Ectodermal cell (in vitro differentiated cells): ENCODE measurements around the gene ATG16L2.
"Not testable (repeated sequence)": the region's sequence is repeated elsewhere in the genome, so short reads cannot be mapped to it uniquely, and the experiment has no call there.

Experiments used
- H3K27ac ChIP-seq: 2 replicates; pipeline ENCODE4 v1.7.0; 2013; ENCODE audit warnings: mild to moderate bottlenecking, low read depth, low read length; ENCODE audit not compliant: insufficient read depth, poor library complexity, severe bottlenecking
- H3K27me3 ChIP-seq: 2 replicates; pipeline ENCODE4 v1.7.0; 2013; ENCODE audit warnings: mild to moderate bottlenecking, low read length; ENCODE audit not compliant: insufficient read depth, control insufficient read depth, poor library complexity, severe bottlenecking
- H3K36me3 ChIP-seq: one replicate; pipeline ENCODE4 v1.7.0; 2013; ENCODE audit warnings: low read length; ENCODE audit not compliant: control insufficient read depth, insufficient read depth
- H3K4me1 ChIP-seq: one replicate; pipeline ENCODE4 v1.7.0; 2013; ENCODE audit warnings: low read length; ENCODE audit not compliant: control insufficient read depth, insufficient read depth
- H3K4me3 ChIP-seq: 2 replicates; pipeline ENCODE4 v1.7.0; 2013; ENCODE audit warnings: low read depth, low read length, control low read depth; ENCODE audit not compliant: insufficient read depth
- H3K9me3 ChIP-seq: 2 replicates; pipeline ENCODE4 v1.7.0; 2013; ENCODE audit warnings: mild to moderate bottlenecking, low read length, moderate library complexity; ENCODE audit not compliant: control insufficient read depth
- WGBS, 2 experiments: methylation state at CpG; one replicate each; pipeline ENCODE4 v1.1.7; 2013; ENCODE audit warnings: missing lambda C conversion rate in 2 of 2; 5-methylcytosine and 5-hydroxymethylcytosine counted together

The ATG16L2 gene

DNA sequence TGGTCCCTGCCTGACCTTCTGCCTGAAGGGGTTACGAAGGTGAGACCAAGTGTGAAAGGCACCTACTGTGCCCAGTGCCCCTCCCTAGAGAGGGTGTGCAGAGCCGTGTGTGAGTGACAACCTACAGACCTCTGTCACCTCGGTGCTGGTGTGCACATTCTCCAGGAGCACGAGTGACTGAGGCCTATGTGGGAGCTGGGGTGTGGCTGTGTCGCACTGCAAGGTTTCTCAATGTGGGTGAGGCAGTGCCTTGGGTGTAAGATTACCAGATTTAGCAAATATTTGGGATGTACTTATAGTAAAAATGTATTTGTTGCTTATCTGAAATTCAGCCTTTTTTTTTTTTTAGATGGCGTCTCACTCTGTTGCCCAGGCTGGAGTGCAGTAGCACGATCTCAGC, 26.0 kb upstream of the ATG16L2 start:
- whole genome bisulfite sequencing, 2 experiments: 88 to 91% methylated on average over 7 of the region's 7 CpGs
- Histone ChIP-seq H3K9me3 (no peaks in the 10 kb centered on the region), H3K27ac (no peak overlapping the region), H3K4me3 (no peak overlapping the region), H3K4me1 (peaks cover 16% of the 10 kb centered on the region), H3K36me3 (no peaks in the 10 kb centered on the region), H3K27me3 (no peaks in the 10 kb centered on the region)

DNA sequence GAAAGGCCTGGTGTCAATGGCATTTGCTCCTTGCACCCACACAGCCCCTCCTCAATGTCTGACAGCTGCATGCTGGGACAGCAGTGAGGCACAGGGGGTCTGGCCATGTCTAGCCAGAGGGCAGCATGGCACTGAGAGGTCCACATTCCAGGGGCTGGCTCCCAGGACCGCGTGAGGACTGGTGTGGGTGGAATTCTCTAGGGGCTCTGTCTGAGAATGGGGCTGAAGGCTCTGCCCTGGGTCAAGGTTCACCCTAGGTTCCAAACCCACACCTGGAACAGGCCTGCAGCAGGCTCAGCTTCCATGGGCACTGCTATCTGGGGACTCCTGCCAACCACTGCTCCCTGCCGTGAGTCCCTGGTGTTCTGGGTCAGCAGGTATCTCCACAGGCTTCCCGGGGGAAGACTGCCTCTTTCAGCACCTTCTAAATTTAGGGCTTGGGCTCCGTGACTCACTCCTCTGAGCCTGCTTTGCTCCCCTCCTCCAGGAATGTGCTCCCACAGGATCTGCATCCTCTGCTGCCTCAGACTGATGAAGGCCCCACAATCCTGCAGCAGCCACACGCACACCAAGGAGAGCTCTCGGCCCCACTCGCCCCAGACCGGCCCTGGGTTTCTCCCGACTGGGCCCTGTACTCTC, 24.6 kb upstream of the ATG16L2 start:
- Histone ChIP-seq H3K9me3 (no peaks in the 10 kb centered on the region), H3K4me3 (no peak overlapping the region), H3K27ac (no peak overlapping the region), H3K27me3 (no peaks in the 10 kb centered on the region), H3K4me1 (peaks cover 16% of the 10 kb centered on the region), H3K36me3 (no peaks in the 10 kb centered on the region)
- WGBS, 2 experiments: 86 to 87% methylated on average over 10 of the region's 10 CpGs

DNA sequence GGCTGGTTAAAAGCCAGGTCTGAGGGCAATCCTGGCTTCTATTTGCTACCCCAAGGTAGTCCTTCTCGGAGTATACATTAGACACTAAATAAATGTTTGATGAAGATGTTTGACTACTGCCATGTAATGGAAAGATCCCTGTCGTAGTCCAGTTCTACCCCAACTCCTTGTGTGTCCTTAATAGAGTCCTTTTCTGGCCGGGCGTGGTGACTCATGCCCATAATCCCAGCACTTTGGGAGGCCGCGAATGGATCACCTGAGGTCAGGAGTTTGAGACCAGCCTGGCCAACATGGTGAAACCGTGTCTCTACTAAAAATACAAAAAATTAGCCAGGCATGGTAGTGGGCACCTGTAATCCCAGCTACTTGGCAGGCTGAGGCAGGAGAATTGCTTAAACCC, 23.0 kb upstream of the ATG16L2 start:
- not testable (repeated sequence) for H3K4me3 ChIP-seq, H3K27ac ChIP-seq, H3K36me3 ChIP-seq, H3K27me3 ChIP-seq, H3K9me3 ChIP-seq
- WGBS, 2 experiments: 88 to 92% methylated on average over 7 of the region's 7 CpGs
- peaks cover 16% of the 10 kb centered on the region for H3K4me1 ChIP-seq

DNA sequence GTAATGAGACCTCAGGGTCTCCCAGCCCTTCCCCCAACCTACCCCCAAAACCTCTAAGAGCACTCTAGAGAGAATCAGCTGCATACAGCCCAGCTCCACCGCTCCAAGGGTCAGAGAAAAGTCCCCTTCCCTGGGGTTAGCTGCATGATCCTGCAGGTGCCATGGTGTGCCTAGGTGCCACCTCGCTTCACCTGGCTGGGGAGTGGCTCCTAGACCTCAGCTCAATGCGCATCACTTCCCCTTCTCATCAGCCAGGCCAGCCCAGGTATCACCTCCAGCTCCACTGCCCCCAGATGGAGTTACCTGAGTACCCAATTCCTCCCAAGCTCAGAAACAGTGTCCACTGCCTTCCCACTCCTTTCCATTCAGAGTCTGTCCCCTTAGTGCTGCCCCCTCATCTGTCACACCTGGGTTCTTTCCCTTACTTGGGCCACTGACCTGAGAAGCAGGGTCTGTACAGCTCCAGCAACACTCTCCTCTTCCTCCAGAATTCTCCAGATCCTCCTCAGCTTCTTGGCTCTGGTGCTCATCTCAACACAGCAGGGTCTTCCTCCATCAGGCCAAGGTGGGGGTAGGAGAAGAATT, 21.7 kb upstream of the ATG16L2 start:
- no peak overlapping the region for H3K27ac ChIP-seq
- WGBS, 2 experiments: 93 to 97% methylated on average over 3 of the region's 3 CpGs
- no peak overlapping the region for H3K4me3 ChIP-seq

DNA sequence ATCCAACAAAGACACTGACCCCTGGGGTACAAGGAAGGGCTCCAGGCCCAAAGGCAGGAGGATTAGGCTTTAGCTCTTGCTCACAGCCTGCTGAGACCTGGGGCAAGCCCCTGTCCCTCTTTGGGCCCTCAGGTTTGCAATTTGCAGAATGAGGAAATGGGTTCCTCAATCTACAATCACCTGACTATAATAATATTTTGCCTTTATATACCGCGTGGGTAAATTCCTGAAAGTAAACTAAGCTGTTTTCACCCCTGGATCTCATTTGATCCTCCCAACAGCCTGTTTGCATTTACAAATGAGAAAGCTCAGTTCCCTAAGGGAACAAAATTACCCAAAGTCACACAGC, 21.2 kb upstream of the ATG16L2 start:
- H3K4me1 ChIP-seq: peaks cover 8% of the 10 kb centered on the region
- H3K27me3 ChIP-seq: no peaks in the 10 kb centered on the region
- peak overlapping the region; percentile 89 for H3K27ac ChIP-seq
- peak overlapping the region; percentile 87 for H3K4me3 ChIP-seq
- no peaks in the 10 kb centered on the region for H3K9me3 ChIP-seq
- H3K36me3 ChIP-seq: no peaks in the 10 kb centered on the region
- 85 to 98% methylated on average over 2 of the region's 2 CpGs for WGBS, 2 experiments

More for the DNA sequence above, 21.7 kb upstream of the ATG16L2 start:
- Histone ChIP-seq H3K27me3 (no peaks in the 10 kb centered on the region), H3K9me3 (no peaks in the 10 kb centered on the region), H3K36me3 (no peaks in the 10 kb centered on the region), H3K4me1 (peaks cover 9% of the 10 kb centered on the region)

DNA sequence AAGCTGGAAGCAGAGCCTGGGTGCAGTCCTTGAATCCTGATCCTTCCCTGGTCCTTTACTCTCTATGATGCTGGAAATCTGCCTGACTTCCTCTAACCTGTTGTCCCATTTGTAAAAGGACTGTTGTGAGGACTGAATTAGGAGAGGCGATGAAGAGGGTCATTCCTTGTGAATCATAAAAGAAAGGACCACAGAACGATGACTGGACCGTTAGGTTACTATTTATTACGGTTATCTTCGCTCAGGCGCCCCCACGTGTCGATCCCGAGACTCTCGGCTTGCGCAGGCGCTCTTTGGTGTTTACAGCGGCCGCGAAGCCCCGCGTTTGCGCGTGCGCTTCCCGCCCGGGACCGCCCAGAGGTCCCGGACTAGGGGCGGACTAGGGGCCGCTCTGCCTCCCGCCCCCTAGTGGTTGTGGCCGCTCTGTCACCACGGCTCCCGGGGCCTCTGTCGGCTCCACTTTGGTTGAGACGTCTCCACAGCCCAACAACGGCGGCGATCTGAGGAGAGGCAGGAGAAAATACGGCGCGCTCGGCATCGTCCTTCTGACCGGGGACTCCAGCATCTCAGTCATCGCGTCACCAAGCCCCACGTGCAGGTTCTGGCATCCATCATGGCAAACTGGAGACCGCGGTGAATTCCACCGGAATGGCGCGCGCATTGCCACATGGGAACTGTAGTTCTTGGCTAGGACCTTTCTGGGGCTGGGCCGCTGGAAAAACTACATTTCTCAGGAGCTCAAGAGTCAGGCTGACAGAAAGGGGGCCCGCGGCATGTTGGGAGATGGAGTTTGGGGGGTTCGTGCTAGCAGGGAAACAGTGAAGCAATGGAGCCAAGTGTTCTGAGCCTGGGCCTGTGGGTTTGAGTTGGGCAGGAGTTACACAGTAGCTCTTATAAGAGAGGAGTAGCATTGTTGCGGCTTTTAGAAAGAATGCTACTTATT, 20.5 kb upstream of the ATG16L2 start, which contains the start of gene STARD10:
STARD10 (minus strand) TSS at position 623 of the 943 bp plus-strand sequence. CDS start 12,866 bp downstream, outside the sequence.
- WGBS, 2 experiments: 2% methylated on average over 55 of the region's 55 CpGs
- Histone ChIP-seq H3K27ac (peak within 1 kb of the TSS; percentile 89), H3K36me3 (no peaks in the 10 kb centered on the region), H3K4me3 (peak within 1 kb of the TSS; percentile 87), H3K27me3 (no peaks in the 10 kb centered on the region), H3K4me1 (peaks cover 8% of the 10 kb centered on the region), H3K9me3 (no peaks in the 10 kb centered on the region)

DNA sequence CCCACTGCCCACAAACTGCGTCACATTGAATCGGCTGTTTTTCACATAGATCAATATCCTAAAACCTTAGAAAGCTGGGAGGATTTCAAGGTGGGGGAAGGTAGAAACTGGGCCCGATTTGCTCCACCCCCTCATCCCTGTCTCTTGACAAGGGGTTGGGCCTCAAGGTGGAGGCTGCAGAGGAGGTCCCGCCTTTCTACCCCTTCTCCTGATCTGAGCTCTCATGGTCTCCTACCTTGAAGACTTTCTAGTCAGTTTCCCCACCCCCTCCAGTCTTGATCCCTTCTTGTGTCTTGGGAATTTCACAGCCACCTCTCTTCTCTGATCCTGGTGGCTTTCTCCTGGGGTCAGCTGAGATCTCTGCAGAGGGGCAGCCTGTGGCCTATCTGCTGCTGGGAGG, 15.8 kb upstream of the ATG16L2 start:
- no peak overlapping the region for H3K4me3 ChIP-seq
- H3K36me3 ChIP-seq: no peaks in the 10 kb centered on the region
- H3K27me3 ChIP-seq: no peaks in the 10 kb centered on the region
- H3K9me3 ChIP-seq: no peaks in the 10 kb centered on the region
- 77 to 83% methylated on average over 4 of the region's 4 CpGs for WGBS, 2 experiments
- H3K4me1 ChIP-seq: no peaks in the 10 kb centered on the region
- no peak overlapping the region for H3K27ac ChIP-seq

DNA sequence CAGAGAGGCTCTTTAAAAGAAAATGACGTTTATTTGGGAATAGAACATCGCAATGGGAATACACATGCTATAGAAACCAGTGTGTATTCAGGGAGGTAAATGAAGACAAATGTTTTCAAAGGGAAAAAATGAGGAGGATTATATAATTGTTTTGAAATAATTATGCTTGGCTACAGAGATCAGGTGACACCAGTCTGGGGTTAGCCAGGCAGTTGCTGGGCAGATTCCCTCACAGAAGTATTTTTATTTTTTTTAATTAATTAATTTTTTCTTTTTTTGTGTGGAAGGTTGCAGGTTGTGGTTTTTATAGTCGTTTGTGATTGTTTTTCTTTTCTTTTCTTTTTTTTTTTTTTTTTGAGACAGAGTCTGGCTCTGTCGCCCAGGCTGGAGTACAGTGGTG, 14.8 kb upstream of the ATG16L2 start:
- no peaks in the 10 kb centered on the region for H3K36me3 ChIP-seq
- no peaks in the 10 kb centered on the region for H3K27me3 ChIP-seq
- no peak overlapping the region for H3K4me3 ChIP-seq
- no peak overlapping the region for H3K27ac ChIP-seq
- 92 to 95% methylated on average over 4 of the region's 4 CpGs for WGBS, 2 experiments
- no peaks in the 10 kb centered on the region for H3K4me1 ChIP-seq
- no peaks in the 10 kb centered on the region for H3K9me3 ChIP-seq

DNA sequence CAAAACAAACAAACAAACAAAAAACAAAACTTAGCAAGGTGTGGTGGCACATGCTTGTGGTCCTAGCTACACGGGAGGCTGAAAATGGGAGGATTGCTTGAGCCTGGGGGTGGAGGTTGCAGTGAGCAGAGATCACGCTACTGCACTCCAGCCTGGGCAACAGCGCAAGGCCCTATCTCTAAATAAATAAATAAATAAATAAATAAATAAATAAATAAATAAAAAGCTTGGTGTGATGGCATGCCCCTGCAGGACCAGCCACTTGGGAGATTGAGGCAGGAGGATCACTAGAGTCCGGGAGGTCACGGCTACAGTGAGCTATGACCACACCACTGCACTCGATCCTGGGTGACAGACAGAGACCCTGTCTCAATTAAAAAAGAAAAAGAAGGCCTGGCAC, 11.4 kb upstream of the ATG16L2 start:
- Histone ChIP-seq H3K9me3 (no peaks in the 10 kb centered on the region), H3K4me1 (no peaks in the 10 kb centered on the region), H3K4me3 (no peak overlapping the region), H3K27me3 (no peaks in the 10 kb centered on the region), H3K36me3 (no peaks in the 10 kb centered on the region), H3K27ac (no peak overlapping the region)
- 88 to 94% methylated on average over 4 to 5 of the region's 6 CpGs for WGBS, 2 experiments

DNA sequence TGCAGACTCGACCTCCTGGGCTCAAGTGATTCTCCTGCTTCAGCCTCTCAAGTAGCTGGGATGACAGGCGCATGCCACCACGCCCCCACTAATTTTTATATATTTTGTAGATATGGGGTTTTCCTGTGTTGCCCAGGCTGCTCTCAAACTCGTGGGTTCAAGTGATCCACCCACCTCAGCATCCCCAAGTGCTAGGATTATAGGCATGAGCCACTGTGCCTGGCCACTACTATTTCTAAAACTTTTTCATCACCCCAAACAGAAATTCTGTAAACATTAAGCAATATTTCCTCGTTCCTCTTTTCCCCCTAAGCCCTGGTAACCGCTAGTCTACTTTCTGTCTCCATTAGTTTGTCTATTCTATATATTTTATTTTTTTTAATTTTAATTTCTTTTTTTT, 9.0 kb upstream of the ATG16L2 start:
- Histone ChIP-seq H3K4me3 (no peak overlapping the region), H3K27me3 (no peaks in the 10 kb centered on the region), H3K27ac (no peak overlapping the region), H3K36me3 (no peaks in the 10 kb centered on the region), H3K9me3 (no peaks in the 10 kb centered on the region), H3K4me1 (no peaks in the 10 kb centered on the region)
- 89 to 93% methylated on average over 5 of the region's 6 CpGs for WGBS, 2 experiments
